Bone marrow (tissue), 2 donors: ENCODE data around the gene CPPED1.
A peak's percentile ranks its signal among the peaks of the same experiment; 100 is the strongest.
"Not testable (repeated sequence)": the region's sequence is repeated elsewhere in the genome, so short reads cannot be mapped to it uniquely, and the experiment has no call there.

Experiments used
- DNase-seq, 2 donors: peaks; one replicate each; lab custom pipeline; 2025; lab: John Stamatoyannopoulos, UW

CPPED1 gene

DNA sequence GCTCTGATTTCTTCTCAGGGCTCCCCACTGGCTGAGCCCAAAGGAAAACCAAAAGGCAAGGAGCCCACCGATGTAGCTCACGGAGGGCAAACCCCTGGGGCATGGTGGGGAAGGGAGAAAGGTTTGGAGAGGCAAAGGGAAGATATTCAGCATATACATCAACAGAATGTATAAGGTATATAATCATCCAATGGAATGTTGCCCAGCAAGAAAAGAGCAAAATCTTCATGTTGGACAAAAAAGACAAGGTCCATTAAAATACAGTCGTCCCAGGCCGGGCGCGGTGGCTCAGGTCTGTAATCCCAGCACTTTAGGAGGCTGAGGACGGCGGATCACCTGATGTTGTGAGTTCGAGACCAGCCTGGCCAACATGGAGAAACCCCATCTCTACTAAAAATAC is 1.6 kb downstream of the CPPED1 start:
- no peak for DNase-seq

DNA sequence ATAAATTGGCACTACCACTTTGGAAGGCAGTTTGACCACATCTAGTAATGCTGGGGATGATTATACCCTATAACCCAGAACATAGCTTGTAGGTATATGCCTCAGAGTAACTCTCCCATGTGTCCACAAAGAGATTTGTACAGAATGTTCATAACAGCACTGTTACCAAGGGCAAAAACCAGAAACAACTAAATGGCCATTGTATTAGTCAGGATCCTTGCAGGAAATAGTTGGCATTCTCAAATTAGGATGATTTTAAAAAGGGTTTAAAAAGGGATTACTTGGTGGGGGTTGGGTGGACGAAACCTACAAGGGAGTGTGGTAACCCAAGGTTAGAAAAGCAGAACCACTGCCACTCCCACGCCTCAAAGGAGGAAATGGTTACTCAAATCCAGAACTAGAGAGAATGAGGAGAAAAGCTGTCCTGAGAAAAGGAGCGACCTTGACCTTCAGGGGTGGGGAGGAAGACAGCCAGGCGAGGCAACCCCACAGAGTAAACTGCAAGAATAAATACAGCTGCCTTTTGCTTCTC is 2.1 kb downstream of the CPPED1 start:
- DNase-seq: peak; percentile 11 to 43

DNA sequence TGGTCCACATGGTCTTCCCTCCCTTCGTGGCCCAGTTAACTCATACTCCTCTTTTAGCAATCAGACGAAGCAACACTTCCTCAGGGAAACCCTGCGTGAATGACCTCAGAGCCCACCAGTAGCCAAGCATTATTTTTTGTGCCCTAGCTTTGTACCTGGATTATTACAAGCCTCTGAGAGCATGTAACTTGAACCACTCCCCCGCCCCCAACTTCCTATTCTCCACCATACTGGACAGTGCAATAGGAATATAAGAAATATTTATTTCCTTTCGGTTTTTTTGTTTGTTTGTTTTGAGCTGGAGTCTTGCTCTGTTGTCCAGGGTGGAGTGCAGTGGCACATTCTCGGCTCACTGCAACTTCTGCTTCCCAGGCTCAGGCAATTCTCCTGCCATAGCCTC is 2.9 kb downstream of the CPPED1 start:
- DNase-seq: no peak

DNA sequence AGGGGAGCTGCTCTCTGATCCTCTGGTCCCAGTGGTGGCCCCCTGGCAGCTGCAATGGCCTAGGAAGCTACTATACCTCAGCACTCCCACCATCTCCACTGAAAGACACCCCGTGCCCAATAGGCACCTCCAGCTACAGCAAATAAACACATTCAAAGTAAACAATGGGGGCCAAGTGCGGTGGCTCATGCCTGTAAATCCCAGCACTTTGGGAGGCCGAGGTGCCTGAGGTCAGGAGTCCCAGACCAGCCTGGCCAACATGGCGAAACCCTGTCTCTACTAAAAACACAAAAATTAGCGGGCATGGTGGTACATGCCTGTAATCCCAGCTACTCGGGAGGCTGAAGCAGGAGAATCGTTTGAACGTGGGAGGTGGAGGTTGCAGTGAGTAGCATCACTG is 3.7 kb downstream of the CPPED1 start:
- DNase-seq: not testable (repeated sequence)

DNA sequence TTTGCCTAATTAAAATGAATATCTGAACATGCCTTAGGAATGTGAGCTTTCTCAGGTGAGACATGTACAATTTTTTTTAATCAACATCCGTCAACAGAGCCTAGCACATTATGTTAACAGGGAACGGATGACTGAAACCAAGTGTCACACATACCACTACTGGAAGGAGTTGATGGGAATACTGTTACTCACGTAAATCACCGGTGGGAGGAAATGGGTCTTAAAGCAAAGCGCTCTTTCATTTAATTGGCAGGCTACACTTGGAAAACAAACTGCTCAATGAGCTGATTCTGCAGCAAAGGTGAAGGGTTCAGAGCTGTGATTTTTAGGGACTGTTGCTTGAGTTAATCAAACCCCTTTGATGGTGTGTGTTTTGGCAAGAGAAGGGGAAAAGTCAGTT is 4.8 kb downstream of the CPPED1 start:
- no peak for DNase-seq

DNA sequence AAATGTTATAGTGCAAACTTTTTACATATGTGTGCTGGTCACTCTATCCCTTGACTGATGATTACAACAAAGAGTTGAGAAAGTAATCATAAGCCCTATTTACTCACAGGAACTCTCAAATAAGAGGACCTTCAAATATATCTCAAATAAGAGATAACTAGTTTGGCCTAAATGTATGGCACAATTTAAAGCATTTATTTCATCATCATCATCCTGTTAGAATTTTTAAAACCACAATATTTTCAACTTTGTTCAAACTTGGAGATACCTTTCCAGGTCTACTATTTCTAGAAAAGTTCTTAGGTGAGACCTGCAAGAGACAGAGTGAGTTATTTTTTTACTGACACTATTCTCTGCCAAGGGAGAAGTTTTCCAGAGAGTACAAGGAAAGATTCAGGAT is 5.5 kb downstream of the CPPED1 start:
- DNase-seq: no peak

DNA sequence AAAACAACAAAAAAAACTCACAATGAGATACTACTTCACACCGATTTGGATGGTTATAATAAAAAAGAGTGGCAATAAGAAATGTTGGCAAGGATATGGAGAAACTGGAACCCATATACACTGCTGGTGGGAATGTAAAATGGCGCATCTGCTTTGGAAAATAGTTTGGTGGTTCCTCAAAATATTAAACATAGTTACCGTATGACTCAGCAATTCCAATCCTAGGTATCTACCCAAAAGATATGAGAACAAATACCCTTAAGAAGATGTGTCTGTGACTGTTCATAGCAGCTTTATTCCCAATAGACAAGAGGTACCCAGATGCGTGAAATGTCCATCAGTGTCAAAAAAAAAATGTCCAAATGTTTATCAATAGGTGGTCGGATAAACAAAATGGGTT is 7.2 kb downstream of the CPPED1 start:
- no peak for DNase-seq

DNA sequence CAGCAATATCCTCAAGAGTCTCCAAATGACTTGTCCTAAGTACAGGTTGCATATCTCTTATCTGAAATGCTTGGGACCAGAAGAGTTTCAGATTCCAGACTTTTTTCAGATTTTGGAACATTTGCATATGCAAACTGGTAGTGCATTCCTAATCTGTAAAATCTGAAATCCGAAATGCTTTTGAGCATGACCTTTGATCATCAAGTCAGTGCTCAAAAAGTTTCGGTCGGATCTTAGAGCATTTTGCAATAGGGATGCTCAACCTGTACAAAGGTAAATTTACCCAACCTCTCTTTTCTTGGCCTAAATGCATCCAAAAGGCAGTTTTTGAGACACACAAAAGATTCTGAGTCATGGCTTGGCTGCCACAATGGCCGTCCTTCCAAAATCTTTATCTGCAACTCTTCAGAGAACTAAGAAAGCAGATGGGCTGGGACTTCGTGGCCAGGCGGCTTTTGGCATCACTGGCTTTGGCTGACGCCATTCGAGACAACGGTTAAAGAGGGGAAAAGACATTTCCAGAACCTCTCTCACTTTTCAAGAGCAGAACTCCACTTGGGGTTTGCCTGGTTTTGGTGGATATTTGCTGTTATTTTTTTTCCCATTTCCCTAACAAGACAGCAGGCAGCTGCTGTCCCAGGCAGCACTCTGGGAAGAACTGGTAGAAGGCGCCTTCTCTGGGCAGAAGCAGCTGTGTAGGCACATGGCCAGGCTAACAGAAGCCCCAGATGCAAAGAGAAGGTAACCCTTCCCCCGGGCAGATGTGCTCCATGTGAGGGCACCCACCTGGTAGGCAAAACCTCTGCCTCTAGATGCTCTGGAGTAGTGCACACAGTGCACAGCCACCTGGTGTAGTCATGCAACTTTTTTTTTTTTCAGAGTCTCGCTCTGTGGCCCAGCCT is 8.9 kb downstream of the CPPED1 start:
- DNase-seq: no peak

DNA sequence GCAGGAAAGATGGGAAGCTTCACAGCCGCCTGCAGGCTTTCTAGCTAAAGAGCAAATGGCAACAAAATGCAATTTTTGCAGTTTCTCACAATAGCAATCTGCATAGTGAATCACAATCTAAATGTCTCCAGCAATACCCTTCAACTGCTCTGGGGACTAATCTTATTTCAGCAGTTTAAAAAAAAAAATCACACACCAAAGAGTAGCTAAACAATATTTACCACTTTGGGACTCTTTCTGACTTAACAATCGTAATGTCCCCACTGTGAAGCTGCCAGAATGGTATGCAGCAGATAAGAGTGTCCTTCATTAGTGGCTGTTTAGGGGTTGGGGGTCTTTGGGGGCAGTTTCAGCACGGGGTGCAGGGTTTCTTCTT is 9.8 kb downstream of the CPPED1 start:
- DNase-seq: no peak

DNA sequence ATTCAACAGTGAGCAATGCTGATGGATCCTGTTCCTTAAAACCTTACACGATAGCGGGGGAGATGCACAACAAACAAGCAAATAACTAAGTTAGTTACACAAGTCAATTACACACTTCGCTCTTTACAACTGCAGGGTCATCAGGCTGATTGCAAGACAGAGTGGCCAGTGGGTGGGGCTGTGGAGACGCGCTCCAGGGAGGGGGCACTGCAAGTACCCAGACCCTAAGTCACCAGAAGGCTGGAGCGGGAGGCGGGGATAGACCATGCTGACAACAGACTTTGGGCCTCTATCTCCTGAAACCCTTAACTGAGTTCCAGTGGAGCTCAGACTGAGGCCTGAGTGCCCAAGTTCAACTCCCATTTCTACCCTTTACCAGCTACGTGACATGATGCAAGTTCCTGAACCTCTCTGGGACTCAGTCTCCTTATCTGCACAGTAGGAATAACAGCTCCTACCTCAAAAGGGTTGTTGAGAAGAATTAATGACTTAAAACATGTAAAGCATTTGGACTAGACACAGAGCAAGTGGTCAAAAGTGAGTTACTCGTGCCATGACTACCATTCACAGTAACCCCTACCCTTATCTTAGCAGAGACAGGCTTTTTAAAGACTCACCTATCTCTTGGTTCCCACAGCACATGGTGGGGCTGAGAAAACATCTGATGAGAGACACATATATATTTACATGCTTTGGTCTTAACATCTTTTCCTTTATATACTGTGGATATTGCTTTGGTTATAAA is 10.4 kb downstream of the CPPED1 start:
- no peak for DNase-seq

DNA sequence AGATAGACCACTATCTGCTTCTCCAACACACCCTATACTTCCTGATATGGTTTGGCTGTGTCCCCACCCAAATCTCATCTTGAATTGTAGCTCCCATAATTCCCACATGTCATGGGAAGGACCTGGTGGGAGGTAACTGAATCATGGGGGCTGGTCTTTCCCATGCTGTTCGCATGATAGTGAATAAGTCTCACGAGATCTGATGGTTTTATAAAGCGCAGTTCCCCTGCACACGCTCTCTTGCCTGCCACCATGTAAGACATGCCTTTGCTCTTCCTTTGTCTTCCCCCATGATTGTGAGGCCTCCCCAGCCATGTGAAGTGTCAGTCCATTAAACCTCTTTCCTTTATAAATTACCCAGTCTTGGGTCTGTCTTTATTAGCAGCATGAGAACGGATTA is 11.2 kb downstream of the CPPED1 start:
- DNase-seq: not testable (repeated sequence)

DNA sequence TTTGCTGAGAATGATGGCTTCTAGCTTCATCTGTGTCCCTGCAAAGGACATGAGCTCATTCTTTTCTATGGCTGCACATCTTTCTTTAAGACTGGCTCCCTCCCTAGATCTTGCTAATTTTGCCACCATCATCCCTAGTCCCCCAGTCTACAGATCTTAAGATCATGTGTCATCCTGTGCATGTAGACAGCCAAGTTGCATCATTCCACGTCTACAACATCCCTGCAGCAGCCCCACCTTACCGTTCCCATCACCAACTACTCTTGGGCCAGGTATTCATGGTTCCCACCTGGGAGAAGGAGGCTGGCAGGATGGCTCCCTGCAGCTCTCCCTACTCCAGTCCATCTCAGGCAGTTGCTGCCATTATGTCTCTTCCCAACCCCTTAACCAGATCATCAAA is 12.3 kb downstream of the CPPED1 start:
- DNase-seq: no peak

DNA sequence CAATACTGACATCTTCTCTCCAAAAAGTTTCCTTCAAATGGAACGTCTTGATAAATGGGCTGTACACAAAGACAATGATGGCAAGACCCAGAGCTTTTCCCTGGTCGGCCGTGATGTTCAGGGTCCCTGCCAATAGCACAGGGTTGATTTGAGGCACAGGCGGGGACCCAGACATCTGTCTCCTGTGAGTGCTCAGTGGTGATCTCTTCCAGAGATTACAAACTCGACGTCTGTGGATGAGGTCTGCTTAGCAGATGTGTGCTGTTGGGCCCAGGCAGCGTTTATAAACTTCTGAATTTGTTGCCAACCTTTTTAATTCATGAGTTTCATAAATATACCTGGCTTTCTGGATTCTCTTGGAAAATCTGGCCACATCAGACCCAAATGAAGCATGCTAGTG is 14.9 kb downstream of the CPPED1 start:
- DNase-seq: no peak

DNA sequence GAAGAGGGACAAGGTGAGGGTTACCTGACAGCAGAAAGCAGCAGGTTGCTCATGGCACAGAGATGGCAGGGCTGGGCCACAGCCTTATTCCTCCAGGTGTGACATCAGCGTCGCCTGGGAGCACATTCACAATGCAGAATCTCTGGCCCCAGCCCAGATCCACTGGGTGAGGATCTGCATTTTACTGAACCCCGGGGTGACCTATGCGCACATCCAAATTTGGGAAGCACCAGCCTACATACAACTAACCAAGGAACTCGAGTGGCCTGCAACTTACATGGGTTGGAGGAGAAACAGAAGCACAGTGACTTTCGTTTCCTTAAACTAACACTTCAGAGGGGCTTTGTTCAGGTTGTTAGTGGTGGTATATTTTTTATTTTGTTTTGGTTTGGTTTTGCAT is 17.6 kb downstream of the CPPED1 start:
- no peak for DNase-seq

DNA sequence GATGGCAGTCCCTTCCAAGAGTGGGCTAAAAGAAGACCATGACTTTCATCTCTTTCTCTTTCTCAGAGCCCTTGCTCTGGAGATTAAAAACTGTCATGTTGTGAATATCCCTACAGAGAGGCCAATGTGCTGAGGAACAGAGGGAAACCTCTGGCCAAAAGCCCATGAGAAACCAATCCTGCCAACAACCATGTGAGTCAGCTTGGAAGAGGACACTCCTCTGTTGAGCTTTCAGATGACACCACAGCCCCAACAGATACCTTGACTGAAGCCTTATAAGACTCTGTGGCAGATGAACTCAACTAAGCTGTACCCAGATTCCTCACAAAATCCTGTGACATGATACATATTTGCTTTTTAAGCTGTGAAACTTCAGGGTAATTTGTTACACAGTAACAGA is 19.6 kb downstream of the CPPED1 start:
- DNase-seq: no peak

DNA sequence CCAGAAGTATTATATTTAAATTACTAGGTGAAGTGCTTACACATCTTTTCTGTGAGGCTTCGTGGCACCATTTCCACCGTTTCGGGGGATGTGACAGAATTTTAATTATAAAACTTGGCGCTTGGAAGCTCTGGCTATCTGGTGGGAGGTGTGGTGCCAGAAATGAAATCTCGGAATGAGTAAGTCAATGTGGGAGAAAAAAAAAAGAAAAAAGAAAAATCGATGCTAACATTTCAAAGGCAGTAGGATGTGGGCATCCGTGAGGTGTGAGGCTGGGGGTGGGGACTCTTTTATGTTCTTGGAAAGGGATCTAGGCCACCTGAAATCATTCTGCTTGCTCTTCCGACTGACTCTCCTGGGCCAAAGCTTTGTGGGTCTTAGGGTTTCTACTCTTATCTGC is 21.9 kb downstream of the CPPED1 start:
- DNase-seq: no peak

DNA sequence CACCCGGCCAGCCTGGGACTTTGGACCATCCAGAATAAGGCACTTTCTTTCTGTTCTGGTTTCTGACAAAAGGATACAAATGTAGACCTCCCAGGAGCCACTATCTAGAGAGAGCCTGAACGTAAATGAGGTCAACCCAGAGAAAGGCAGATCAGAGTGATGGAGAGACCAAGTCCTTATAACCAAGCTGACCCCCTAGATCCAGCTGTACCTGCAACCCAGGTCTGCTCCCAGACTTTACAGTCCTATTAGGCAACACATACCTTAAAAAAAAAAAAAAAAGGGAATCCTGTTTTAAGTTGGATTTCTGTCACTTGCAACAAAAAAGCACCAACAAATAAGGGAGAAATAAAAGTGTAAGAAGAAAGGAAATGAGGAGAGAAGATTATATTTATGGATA is 23.2 kb downstream of the CPPED1 start:
- no peak for DNase-seq

DNA sequence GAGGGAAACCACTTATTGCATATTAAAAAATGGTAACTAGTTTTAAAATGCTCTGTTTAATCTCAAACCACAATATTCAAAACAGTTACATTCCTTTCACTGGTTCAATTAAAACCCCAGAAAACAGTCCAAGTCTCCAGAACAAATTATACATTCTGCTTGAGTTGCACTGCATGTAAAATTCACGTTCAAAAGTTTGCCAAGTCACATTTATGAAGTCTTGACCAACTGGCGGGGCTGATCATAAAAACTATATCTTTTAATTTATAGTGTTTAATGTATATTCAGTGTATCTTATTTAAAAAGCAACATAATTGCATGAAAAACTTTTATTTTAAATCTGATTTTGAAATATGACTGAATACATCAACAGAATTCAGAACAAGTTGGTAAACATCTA is 25.0 kb downstream of the CPPED1 start:
- DNase-seq: no peak

DNA sequence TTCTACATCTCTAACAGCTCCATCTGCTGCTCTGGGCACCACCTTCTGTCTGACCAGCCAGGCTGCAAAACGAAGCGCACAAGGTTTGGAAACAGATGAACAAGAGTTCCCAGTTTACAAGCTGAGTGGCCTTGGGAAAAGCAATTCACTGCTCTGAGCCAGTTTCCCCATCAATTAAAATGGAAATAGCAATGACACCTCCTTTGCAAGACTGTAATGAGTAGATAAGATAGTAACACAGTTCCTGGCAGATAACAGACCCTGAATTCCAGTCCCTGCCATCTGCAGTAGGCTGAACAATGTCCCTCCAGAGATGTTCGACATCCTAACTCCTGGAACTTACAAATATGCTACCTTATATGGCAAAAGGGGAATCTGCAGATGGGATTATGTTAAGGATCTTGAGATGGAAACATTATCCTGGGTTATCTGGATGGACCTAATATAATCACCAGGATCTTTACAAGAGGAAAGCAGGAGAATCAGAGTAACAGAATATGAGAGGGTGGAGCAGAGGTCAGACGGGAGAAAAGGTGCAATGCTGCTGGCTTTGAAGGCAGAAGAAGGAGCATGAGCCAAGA is 27.9 kb downstream of the CPPED1 start:
- DNase-seq: no peak

DNA sequence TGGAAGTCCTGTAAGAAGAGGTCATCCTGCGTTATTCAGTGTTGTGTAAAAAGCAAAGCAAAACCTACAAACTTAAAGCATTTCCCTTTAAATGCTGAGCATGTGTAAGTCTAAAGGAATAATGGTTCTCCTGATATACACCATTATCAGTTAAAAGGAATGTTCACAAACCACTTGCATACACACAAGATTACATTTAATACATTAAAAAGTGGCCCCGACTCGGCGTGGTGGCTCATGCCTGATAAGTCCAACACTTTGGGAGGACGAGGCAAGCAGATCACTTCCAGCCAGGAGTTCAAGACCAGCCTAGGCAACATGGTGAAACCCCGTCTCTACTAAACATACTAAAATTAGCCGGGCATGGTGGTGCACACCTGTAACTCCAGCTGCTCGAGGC is 30.5 kb downstream of the CPPED1 start:
- no peak for DNase-seq

DNA sequence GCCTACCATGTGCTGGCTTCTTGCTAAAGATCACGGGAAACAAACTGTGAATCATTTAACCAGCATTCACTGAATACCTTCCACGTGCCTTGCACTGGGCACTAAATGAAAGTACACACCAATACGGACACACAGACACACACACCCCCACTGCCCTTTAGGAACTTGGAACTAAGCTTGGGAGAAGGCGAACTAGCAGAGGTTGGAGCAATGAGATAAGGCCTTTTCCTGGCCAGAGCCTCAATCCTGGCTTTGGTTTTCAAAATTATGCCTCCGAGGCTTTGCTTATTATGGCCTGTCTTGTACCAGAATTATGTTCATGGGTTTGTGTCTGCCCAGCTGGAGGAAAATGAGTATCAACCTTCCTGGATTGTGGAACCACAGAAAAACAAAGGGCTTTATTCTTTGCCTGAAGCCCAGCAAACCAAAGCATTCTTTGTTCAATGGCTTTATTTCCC is 32.3 kb downstream of the CPPED1 start:
- no peak for DNase-seq

DNA sequence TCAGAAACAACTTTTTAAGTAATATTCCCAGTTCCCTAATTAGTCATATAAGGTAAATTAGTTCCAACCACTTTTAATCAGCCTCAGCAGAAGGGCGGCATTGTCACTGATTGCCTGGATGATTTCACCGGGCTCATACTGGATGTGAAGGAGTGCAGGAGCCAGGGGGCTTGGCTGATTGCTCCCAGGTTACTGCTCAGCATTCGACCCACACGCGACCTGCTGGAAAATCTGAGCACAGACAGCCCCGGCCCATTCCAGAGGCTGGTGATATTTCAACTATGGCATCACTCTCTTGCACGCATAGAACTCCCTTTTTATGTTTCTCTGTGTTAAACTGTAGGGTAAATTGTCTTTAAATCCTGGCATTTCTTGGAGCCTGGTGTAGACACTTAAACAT is 34.2 kb downstream of the CPPED1 start:
- no peak for DNase-seq

DNA sequence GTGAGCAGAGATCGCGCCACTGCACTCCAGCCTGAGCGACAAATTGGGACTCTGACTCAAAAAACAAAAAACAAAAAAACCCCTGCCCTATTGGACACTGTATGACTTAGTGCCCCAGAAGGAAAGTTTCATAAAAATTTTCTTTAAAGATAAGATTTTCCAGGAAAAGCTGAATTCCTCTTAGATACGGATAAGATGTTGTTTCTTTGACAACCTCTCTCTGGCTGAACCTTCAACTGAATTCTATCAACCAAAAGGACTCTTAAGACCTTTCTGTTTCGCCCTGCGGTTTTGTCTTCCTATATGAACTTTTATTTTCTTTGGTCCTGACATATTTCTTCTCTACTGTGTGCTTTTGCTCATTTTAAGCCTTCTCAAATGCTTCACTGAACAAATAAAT is 35.8 kb downstream of the CPPED1 start:
- no peak for DNase-seq
